ENCODE data around the gene TUBGCP3. TPM values are rescaled to one million over a fixed set of nuclear protein-coding genes. Genes with fewer than 3 reads are reported as not detected.

TUBGCP3 gene
- total RNA-seq, 3 donors from 2014 or later: 32.0 to 34.5 (median 32.1) TPM

DNA sequence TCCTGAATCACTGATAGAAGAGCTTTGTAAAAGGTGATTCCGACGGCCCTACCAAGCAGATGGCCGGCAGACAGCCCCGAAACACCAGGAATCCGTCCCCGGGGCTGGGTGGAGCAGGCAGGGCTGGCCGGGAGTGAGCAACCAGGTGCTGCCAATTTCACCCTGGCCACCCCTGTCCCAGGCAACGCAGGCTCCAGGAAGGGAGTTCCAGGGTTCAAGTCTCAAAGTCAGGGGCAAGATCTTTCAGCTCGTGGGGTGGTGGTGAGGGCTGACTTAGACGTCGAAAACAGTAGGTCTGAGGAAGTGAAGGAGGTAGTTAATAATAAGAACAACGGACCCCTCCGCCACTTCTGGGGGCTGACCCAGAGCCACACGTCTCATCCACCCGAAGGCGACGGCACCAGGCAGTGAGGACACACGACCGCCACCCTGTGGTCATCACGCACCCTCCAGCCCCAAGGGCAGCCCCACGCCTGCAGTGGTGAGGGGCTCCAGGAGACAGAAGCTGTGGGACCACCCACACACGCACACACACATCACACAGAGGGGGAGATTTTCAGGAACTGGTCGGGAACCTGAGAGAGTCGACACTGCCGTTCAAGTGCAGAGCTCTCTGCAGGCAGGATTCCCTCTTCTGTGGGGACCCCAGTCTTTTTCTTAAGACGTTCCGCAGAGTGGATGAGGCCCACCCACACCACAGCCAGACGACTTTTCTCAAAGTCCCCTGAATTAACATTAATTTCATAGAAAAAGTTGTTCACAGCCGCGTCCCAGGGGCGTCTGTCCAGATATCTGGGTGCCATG is 144.6 kb downstream of the TUBGCP3 start:
- peaks cover 0 to 69% of the 10 kb centered on the region in 2 donors for H3K27me3 ChIP-seq
- no peak for TF ChIP-seq POLR2AphosphoS5 (IDR thresholded peaks at IDR 0.05)
- TF ChIP-seq, protein P1, sequence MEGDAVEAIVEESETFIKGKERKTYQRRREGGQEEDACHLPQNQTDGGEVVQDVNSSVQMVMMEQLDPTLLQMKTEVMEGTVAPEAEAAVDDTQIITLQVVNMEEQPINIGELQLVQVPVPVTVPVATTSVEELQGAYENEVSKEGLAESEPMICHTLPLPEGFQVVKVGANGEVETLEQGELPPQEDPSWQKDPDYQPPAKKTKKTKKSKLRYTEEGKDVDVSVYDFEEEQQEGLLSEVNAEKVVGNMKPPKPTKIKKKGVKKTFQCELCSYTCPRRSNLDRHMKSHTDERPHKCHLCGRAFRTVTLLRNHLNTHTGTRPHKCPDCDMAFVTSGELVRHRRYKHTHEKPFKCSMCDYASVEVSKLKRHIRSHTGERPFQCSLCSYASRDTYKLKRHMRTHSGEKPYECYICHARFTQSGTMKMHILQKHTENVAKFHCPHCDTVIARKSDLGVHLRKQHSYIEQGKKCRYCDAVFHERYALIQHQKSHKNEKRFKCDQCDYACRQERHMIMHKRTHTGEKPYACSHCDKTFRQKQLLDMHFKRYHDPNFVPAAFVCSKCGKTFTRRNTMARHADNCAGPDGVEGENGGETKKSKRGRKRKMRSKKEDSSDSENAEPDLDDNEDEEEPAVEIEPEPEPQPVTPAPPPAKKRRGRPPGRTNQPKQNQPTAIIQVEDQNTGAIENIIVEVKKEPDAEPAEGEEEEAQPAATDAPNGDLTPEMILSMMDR (IDR thresholded peaks at IDR 0.05): no peak
- TF ChIP-seq POLR2A (IDR thresholded peaks at IDR 0.05): no peak
- H3K4me1 ChIP-seq: no peaks in the 10 kb centered on the region
- H3K4me3 ChIP-seq: no peak overlapping the region
- H3K27ac ChIP-seq: no peak overlapping the region
- H3K9me3 ChIP-seq: peaks cover 0 to 7% of the 10 kb centered on the region in 2 donors
- no peaks in the 10 kb centered on the region for H3K36me3 ChIP-seq
- intact Hi-C loops (cut with DNase I; ENCODE audit: low total_unique reads): no loop called here
- no peak for DNase-seq (ENCODE audit: low spot score in 2 of 2)

DNA sequence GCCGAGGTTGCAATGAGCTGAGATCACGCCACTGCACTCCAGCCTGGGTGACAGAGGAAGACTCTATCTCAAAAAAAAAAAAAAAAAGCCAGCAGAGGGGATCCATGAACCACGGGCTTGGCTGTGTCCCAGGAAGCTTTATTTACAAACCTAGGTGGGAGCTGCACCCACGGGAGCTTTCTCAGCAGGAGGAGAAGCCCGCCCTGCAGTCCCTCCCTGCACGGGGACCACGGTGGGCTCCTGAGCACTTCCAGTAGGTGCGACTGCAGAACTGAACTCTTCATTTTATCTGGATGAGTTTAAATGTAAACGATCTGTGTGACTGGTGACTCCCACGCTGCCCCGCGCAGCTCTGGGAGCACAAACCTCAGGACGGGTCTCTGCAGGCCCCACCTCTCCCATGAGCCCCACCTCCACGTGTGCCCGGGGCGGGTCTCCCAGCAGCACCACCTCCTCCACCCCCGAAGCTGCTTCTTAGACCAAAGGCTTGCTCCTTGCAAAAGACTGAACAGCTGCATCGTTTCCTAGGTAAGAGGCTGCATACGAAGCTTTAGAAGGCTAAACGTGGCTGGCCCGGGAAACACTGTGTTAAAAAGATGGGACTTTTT is 145.4 kb downstream of the TUBGCP3 start:
- Histone ChIP-seq H3K36me3 (no peaks in the 10 kb centered on the region), H3K27ac (no peak overlapping the region), H3K4me3 (no peak overlapping the region), H3K9me3 (peaks cover 0 to 7% of the 10 kb centered on the region in 2 donors), H3K4me1 (no peaks in the 10 kb centered on the region), H3K27me3 (peaks cover 0 to 62% of the 10 kb centered on the region in 2 donors)
- no peak for TF ChIP-seq POLR2AphosphoS5 (IDR thresholded peaks at IDR 0.05)
- TF ChIP-seq POLR2A (IDR thresholded peaks at IDR 0.05): no peak
- TF ChIP-seq, protein P1 (IDR thresholded peaks at IDR 0.05): no peak
- DNase-seq (ENCODE audit: low spot score in 2 of 2): no peak
- intact Hi-C loops (cut with DNase I; ENCODE audit: low total_unique reads): no loop called here

DNA sequence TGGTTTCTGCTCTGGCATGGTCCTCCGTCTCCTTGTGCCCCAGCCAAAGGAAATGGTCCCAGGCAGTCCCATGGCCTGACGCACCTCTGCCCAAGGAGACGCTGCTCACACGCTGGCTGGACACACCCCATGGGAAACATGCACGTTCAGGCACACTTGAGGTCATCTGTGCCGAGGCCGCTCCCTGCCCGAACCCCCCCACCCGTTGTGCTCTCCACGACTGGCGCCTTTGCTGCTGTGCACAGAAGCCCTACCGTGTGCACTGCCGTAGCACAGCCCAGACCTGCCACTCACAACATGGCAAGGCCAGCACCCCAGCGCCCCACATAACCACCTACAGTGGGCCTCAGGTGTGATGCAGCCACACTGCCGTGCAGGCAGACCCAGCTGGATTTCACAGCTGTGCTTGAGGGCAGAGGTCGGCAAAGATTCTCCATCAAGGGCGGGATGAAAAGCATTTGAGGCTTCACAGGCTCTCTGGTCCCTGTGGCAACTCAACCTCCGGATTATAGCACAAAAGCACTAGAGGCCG is 146.1 kb downstream of the TUBGCP3 start:
- no peak for DNase-seq (ENCODE audit: low spot score in 2 of 2)
- intact Hi-C loops (cut with DNase I; ENCODE audit: low total_unique reads): no loop called here
- TF ChIP-seq, protein P1 (IDR thresholded peaks at IDR 0.05): no peak
- TF ChIP-seq POLR2A (IDR thresholded peaks at IDR 0.05): no peak
- H3K36me3 ChIP-seq: no peaks in the 10 kb centered on the region
- H3K27me3 ChIP-seq: peaks cover 0 to 60% of the 10 kb centered on the region in 2 donors
- no peak overlapping the region for H3K27ac ChIP-seq
- peaks cover 0 to 7% of the 10 kb centered on the region in 2 donors for H3K9me3 ChIP-seq
- H3K4me3 ChIP-seq: no peak overlapping the region
- H3K4me1 ChIP-seq: no peaks in the 10 kb centered on the region

DNA sequence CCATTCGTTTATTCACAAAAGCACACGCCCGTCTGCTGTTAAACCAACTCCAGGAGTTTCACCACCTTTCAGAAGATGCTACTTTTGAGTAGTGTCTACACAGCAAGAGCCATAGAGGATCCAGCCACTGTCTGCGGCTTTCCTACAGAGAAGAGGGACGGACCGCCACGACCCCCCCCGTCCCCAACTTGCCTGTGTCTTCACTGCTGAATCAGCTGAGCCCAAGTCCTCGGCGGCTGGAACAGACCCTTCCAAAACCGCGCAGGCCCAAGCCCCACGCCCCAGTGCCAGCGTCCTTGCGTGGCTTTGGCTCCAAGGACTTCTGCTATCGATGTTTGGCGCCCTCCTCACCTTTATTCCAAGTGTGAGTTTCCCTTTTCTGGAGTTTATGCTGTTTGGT is 146.7 kb downstream of the TUBGCP3 start:
- peaks cover 0 to 55% of the 10 kb centered on the region in 2 donors for H3K27me3 ChIP-seq
- no peaks in the 10 kb centered on the region for H3K36me3 ChIP-seq
- H3K4me3 ChIP-seq: no peak overlapping the region
- intact Hi-C loops (cut with DNase I; ENCODE audit: low total_unique reads): no loop called here
- no peak for DNase-seq (ENCODE audit: low spot score in 2 of 2)
- TF ChIP-seq, protein P1 (IDR thresholded peaks at IDR 0.05): no peak
- TF ChIP-seq POLR2A (IDR thresholded peaks at IDR 0.05) (no peak), POLR2AphosphoS5 (IDR thresholded peaks at IDR 0.05) (no peak)
- no peak overlapping the region for H3K27ac ChIP-seq
- H3K9me3 ChIP-seq: peaks cover 0 to 7% of the 10 kb centered on the region in 2 donors
- H3K4me1 ChIP-seq: no peaks in the 10 kb centered on the region

DNA sequence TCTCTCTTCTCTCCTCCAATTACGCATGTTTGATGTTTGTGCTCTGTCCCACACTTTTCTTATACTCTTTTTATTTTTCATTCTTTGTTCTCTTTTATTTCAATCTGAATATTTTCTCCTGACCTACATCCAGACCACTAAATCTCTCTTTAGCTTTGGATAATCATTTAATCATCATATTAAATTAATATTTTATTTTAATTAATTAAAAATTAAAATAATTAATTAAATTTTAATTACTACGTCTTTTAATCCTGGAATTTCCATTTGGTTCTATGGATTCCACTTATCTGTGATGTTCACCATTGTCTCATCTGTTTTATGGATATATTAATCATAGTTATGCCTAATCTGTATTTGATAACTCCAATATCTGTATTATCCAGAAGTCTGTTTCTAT is 149.4 kb downstream of the TUBGCP3 start:
- intact Hi-C loops (cut with DNase I; ENCODE audit: low total_unique reads): no loop called here
- no peaks in the 10 kb centered on the region for H3K36me3 ChIP-seq
- peaks cover 0 to 28% of the 10 kb centered on the region in 2 donors for H3K27me3 ChIP-seq
- H3K27ac ChIP-seq: no peak overlapping the region
- DNase-seq (ENCODE audit: low spot score in 2 of 2): no peak
- H3K4me3 ChIP-seq: no peak overlapping the region
- H3K9me3 ChIP-seq: peaks cover 0 to 7% of the 10 kb centered on the region in 2 donors
- TF ChIP-seq, protein P1 (IDR thresholded peaks at IDR 0.05): no peak
- no peak for TF ChIP-seq POLR2A (IDR thresholded peaks at IDR 0.05)
- no peak for TF ChIP-seq POLR2AphosphoS5 (IDR thresholded peaks at IDR 0.05)
- H3K4me1 ChIP-seq: no peaks in the 10 kb centered on the region
